Gastroesophageal sphincter (tissue), 4 donors: ENCODE results near the gene NOXO1. TPM values are rescaled to one million over a fixed set of nuclear protein-coding genes. Genes with fewer than 3 reads are reported as not detected.
"Not testable (repeated sequence)": the region's sequence is repeated elsewhere in the genome, so short reads cannot be mapped to it uniquely, and the experiment has no call there.

Source experiments
- ATAC-seq: fragments of 150-250 bp; one replicate; pipeline ENCODE4 v1.9.1; 2016; ENCODE audit warnings: mild to moderate bottlenecking, moderate library complexity
- H3K27ac ChIP-seq, 4 donors: fragments of 200-600 bp; sonication (generic) in 3 of 4; 1 replicate in 3 of 4; 2 replicates in 1 of 4; pipeline ENCODE4 v1.5.1; 2016 to 2019
- H3K27me3 ChIP-seq: fragments of 200-600 bp; sonication (generic); one replicate; pipeline ENCODE4 v1.5.1; 2019
- H3K36me3 ChIP-seq, 2 donors: fragments of 200-600 bp; sonication (generic); one replicate each; pipeline ENCODE4 v1.5.1; 2019; ENCODE audit warnings: control low read depth in 1 of 2
- H3K4me1 ChIP-seq, 3 donors: fragments of 200-600 bp; sonication (generic); 1 replicate in 2 of 3; 2 replicates in 1 of 3; pipeline ENCODE4 v1.5.1; 2016 to 2019; ENCODE audit warnings: control low read depth in 2 of 3
- H3K4me3 ChIP-seq, 2 donors: fragments of 200-600 bp; sonication (generic); one replicate each; pipeline ENCODE4 v1.5.1; 2019; ENCODE audit warnings: mild to moderate bottlenecking in 1 of 2, moderate library complexity in 1 of 2
- H3K9me3 ChIP-seq, 3 donors: fragments of 200-600 bp; sonication (generic); one replicate each; pipeline ENCODE4 v1.5.1; 2017 to 2019; ENCODE audit warnings: control low read depth in 2 of 3
- EP300 ChIP-seq: sonication (generic); formaldehyde crosslinking; IDR thresholded peaks from one replicate; pipeline ENCODE4 v1.6.1; 2017; ENCODE audit warnings: antibody characterized with exemption, mild to moderate bottlenecking
- POLR2A ChIP-seq, 2 donors: fragments of 450-650 bp; IDR thresholded peaks; one replicate each; pipeline ENCODE4 v1.6.1; 2017; ENCODE audit warnings: antibody characterized with exemption in 2 of 2, mild to moderate bottlenecking in 2 of 2, moderate library complexity in 1 of 2
- POLR2AphosphoS5 ChIP-seq: sonication (generic); formaldehyde crosslinking; IDR thresholded peaks from one replicate; pipeline ENCODE4 v1.6.1; 2017; ENCODE audit warnings: antibody characterized with exemption
- WGBS, 2 donors: methylation state at CpG; one replicate each; pipeline ENCODE4 v1.1.5; 2018; ENCODE audit warnings: low coverage in 1 of 2; 5-methylcytosine and 5-hydroxymethylcytosine counted together
- total RNA-seq, 4 donors: library from RNA; depleted of rRNA; stranded (reverse); fragments of >200 nt; gene quantifications; one replicate each; pipeline ENCODE4 v1.1.0, GENCODE V29; 2016
- TF ChIP-seq, protein P1 (sequence below), 4 experiments: fragments of 200-600 bp in 2 of 4; fragments of 450-650 bp in 2 of 4; sonication (generic) in 1 of 4; IDR thresholded peaks; one replicate each; pipeline ENCODE4 v1.5.1; 2017 to 2019; ENCODE audit warnings: antibody characterized with exemption in 4 of 4, mild to moderate bottlenecking in 2 of 4, moderate library complexity in 2 of 4

The NOXO1 gene
- total RNA-seq, 4 donors from 2014 or later, result 1.0 to 1.1 TPM; not detected in 2

DNA sequence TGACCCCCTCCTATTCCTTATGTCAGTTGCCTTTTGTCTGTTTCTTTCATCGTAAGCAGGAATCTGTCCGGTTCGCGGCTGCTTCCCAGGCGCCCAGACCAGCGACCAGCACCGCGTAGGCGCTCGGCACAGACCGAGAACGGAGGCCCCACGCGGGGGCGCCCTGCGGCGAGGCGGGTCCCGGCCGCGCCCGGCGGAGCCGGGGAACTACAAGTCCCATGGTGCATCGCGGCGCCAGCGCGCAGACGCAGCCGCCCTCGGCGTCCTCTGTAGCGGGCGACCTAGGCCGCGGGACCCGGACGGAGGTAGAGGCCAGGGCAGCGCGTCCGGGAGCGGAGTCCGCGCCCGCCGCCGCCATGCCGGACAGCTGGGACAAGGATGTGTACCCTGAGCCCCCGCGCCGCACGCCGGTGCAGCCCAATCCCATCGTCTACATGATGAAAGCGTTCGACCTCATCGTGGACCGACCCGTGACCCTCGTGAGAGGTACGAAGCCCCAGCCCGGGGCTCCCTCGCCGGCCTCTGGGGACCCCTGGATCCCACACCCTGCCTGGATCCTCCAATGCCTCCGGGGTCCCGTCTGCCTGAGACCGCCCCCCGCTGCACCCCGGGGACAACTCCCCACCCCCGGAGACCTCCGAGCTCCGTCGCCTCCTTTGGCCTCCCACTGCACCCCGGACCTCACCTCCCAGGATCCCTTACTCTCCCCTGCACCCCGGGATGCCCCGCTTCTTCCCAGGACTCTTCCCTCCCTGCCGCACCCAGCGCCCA is 21.8 kb downstream of the NOXO1 start, which contains the start of gene NDUFB10:
Gene NDUFB10 (plus strand): TSS at position 270 of the 771 bp plus-strand sequence. CDS start 87 bp downstream, at position 357.
- H3K36me3 ChIP-seq, result peaks cover 0 to 27% of the 10 kb centered on the region in 2 donors
- WGBS, 2 donors, result 0 to 2% methylated on average over 5 to 19 of the region's 79 CpGs
- no peaks in the 10 kb centered on the region for H3K9me3 ChIP-seq
- no peaks in the 10 kb centered on the region for H3K27me3 ChIP-seq
- H3K4me1 ChIP-seq, result peaks cover 0 to 49% (median 19%) of the 10 kb centered on the region in 3 donors
- H3K4me3 ChIP-seq, result peak within 1 kb of the TSS; percentile 64 to 79
- H3K27ac ChIP-seq, result peak within 1 kb of the TSS; percentile 78 to 91 (median 88)
- TF ChIP-seq EP300, result no peak
- peak; percentile 81 to 86 for TF ChIP-seq POLR2A (IDR thresholded peaks at IDR 0.05)
- TF ChIP-seq POLR2AphosphoS5, result peak; percentile 84
- TF ChIP-seq, protein P1, sequence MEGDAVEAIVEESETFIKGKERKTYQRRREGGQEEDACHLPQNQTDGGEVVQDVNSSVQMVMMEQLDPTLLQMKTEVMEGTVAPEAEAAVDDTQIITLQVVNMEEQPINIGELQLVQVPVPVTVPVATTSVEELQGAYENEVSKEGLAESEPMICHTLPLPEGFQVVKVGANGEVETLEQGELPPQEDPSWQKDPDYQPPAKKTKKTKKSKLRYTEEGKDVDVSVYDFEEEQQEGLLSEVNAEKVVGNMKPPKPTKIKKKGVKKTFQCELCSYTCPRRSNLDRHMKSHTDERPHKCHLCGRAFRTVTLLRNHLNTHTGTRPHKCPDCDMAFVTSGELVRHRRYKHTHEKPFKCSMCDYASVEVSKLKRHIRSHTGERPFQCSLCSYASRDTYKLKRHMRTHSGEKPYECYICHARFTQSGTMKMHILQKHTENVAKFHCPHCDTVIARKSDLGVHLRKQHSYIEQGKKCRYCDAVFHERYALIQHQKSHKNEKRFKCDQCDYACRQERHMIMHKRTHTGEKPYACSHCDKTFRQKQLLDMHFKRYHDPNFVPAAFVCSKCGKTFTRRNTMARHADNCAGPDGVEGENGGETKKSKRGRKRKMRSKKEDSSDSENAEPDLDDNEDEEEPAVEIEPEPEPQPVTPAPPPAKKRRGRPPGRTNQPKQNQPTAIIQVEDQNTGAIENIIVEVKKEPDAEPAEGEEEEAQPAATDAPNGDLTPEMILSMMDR (IDR thresholded peaks at IDR 0.05), result peak in 3 of 4 experiments; percentile 64 to 84 (median 79)
- ATAC-seq, result peak; percentile 97

DNA sequence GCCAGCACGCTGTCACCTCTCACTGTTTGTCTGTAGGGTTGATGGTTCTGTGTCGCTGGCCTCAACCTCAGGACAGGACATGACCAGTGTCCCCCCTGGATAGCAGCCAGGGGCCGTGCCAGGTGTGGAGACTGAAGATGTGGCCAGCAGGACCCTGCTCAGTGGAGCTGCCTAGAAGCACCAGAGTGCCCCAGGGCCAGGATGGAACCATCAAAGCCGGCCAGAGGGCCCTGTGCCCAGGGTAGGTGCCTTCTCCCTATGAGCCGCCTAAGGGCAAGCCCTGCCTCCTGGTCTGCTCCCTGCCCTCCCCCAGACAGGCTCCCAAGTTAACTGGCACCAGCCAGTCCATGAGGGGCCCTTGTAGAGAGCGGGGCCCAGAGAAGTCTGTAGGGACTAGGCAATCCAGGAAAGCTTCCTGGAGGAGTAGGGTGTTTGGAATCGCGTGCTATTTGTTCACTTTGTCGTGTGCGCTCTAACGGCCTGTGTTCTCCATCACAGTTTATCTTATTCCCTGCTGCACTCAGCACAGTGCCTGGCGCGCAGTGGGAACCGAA is 22.5 kb downstream of the NOXO1 start:
- no peak for TF ChIP-seq EP300
- TF ChIP-seq, protein P1 (IDR thresholded peaks at IDR 0.05), result no peak
- TF ChIP-seq POLR2A (IDR thresholded peaks at IDR 0.05), result no peak
- no peak for TF ChIP-seq POLR2AphosphoS5
- Histone ChIP-seq H3K4me1 (peaks cover 0 to 42% (median 18%) of the 10 kb centered on the region in 3 donors), H3K4me3 (peak overlapping the region in 1 of 2 donors; percentile 64), H3K27ac (peak overlapping the region; percentile 78 to 91 (median 88)), H3K27me3 (no peaks in the 10 kb centered on the region), H3K9me3 (no peaks in the 10 kb centered on the region), H3K36me3 (peaks cover 0 to 27% of the 10 kb centered on the region in 2 donors)
- 16% methylated on average over 7 of the region's 14 CpGs; no CpG with 5 or more reads in 1 of the 2 donors for WGBS, 2 donors
- no peak for ATAC-seq

DNA sequence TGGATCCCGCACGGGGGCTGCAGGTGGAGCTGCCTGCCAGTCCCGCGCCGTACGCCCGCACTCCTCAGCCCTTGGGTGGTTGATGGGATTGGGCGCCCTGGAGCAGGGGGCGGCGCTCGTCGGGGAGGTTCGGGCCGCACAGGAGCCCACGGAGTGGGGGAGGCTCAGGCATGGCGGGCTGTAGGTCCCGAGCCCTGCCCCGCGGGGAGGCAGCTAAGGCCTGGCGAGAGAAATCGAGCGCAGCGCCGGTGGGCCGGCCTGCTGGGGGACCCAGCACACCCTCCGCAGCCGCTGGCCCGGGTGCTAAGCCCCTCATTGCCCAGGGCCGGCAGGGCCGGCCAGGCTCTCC is 23.2 kb downstream of the NOXO1 start:
- H3K9me3 ChIP-seq, ATAC-seq, H3K27me3 ChIP-seq, H3K27ac ChIP-seq, H3K4me3 ChIP-seq: not testable (repeated sequence)
- Histone ChIP-seq H3K4me1 (peaks cover 0 to 35% (median 15%) of the 10 kb centered on the region in 3 donors), H3K36me3 (peaks cover 0 to 25% of the 10 kb centered on the region in 2 donors)
- WGBS, 2 donors, result no CpG with 5 or more reads among the region's 30 CpGs

DNA sequence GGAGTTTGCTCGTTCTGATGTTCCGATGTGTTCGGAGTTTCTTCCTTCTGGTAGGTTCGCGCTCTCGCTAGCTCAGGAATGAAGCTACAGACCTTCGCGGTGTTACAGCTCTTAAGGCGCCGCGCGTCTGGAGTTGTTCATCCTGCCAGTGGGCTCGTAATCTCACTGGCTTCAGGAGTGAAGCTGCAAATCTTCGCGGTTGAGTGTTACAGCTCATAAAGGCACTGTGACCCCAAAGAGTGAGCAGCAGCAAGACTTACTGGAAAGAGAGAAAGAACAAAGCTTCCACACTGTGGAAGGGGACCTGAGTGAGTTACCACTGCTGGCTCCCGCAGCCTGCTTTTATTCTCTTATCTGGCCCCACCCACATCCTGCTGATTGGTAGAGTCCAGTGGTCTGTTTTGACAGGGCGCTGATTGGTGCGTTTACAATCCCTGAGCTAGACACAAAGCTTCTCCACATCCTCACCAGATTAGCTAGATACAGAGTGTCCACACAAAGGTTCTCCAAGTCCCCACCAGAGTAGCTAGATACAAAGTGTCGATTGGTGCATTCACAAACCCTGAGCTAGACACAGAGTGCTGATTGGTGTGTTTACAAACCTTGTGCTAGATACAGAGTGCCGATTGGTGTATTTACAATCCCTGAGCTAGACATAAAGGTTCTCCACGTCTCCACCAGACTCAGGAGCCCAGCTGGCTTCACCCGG is 23.7 kb downstream of the NOXO1 start:
- H3K4me1 ChIP-seq, result peaks cover 0 to 32% (median 13%) of the 10 kb centered on the region in 3 donors
- H3K36me3 ChIP-seq, result peaks cover 0 to 20% of the 10 kb centered on the region in 2 donors
- ATAC-seq, H3K4me3 ChIP-seq, H3K27me3 ChIP-seq, H3K9me3 ChIP-seq, H3K27ac ChIP-seq: not testable (repeated sequence)
- 86 to 88% methylated on average over 9 of the region's 22 CpGs for WGBS, 2 donors

DNA sequence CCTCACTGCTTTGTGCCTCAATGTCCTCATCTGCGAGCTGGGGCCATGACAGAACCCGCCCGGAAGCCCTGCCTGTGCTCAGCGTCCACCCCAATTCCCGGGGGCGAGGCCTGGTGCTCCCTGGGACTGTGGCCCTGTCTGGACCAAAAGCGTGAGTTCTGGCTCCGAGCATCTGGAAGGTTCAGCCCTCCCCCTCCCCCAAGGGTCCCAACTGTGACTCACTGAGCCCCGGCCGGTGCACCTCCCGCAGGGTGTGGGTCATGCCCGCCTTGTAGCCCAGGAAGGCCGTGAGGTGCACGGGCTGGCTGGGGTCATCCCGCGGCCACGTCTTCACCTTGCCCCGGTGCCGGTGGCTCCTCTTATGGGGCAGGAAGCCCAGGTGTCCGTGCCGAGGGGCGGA is 27.5 kb downstream of the NOXO1 start:
- WGBS, 2 donors, result 93 to 94% methylated on average over 3 to 8 of the region's 22 CpGs
- TF ChIP-seq, protein P1 (IDR thresholded peaks at IDR 0.05), result no peak
- TF ChIP-seq POLR2A (IDR thresholded peaks at IDR 0.05) (no peak), EP300 (no peak), POLR2AphosphoS5 (no peak)
- H3K27ac ChIP-seq, result no peak overlapping the region
- no peak overlapping the region for H3K4me3 ChIP-seq
- no peak for ATAC-seq
- peaks cover 0 to 2% (median 1%) of the 10 kb centered on the region in 3 donors for H3K4me1 ChIP-seq
- no peaks in the 10 kb centered on the region for H3K36me3 ChIP-seq
- no peaks in the 10 kb centered on the region for H3K9me3 ChIP-seq
- no peaks in the 10 kb centered on the region for H3K27me3 ChIP-seq
